GM12874 (cell line): ENCODE data around the gene LNX2.

Experiments used
- CTCF ChIP-seq: IDR thresholded peaks from 2 replicates; pipeline ENCODE4 v1.5.1; 2011; ENCODE audit warnings: low read depth, mild to moderate bottlenecking, control low read depth, low read length, moderate library complexity; ENCODE audit not compliant: insufficient read depth

LNX2 gene

GRCh38 chr13:27504128-27504867 is 116.0 kb downstream of the LNX2 start:
- TF ChIP-seq CTCF = no peak

- TF ChIP-seq CTCF = no peak
Measured at GRCh38 chr13:27500806-27501534, 119.4 kb downstream of the LNX2 start.

DNA sequence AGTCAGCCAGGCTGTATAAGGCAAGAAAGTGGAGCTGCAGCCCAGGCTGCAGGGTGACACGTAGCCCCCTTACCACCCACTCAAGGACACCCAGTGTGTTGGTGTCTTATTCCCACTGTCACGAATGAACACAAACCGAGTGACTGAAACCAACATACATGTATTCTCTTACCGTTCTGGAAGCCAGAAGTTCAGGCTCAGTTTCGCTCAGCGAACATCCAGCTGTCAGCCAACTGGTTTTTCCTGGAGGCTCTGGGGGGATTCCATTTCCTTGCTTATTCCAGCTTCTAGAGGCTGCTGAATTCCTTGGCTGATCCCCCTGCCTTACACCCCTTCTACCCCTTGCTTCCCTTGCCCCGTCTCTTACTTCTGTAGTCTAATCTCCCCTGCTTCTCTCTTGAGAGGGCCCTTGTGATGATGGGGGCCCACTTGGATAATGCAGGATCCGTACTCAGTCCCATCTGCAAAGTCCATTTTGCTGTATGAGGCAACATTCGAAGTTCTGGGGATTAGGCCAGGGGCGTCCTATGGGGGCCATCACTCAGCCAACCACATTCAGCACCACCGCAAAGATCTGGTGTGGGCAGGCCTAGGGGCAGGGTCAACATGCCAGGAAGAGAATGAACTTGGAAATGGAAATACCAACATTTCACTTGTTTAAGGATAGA is 122.6 kb downstream of the LNX2 start:
- TF ChIP-seq CTCF = no peak

DNA sequence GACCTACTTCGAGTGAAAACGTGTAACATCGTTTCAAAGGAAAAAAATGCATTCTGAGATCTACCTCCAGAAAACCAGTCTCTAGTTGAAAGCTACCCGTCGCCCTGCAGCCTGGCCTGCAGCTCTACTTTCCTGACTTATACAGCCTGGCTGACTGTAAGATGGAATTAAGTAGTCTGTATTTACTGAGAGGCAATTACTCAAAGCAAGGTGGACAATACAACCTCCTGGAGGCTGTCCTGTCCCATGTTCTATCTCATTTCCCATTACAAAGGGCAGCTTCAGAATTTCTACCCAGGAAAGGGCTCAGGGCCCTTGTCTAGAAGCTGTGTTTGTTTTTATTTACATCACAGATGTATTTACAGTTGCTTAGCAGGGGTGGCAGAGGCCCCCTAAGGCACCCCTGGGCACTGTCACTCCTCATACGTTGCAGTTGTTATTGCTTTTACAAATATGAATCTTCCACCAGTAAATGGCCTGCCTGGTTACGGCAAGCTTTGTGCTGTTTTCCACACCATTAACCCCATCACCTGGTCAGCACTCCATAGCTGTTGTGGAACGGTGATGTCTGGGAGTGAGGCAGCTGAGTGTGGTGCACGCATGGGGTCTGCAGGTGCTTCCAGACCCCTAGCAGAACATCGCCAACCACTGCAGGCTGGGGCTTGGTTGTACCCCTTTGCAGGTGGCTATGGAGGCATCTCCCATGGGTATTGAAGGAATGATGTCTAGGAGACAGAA is 123.6 kb downstream of the LNX2 start:
- no peak for TF ChIP-seq CTCF

DNA sequence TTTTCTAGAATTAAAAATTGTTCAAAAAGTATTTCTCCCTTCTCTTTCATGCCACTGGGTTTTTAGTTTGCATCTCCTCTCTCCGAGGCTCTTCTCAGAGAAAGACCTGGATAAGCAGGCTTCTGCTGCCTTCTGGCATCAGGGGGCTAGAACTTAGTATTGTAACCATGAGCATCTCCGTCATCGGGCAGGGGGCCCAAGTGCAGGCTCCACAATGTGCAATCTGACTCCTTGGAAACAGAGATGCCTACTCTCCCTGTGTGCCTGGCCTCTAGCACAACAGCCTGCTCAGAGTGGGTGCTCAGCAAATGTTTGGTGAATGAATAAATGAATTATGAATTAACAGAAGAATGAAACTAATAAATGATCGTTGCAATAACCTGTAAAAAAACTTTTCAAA is 124.3 kb downstream of the LNX2 start:
- TF ChIP-seq CTCF = no peak
